ENCODE results near the gene TRPC4AP.

The TRPC4AP gene

DNA sequence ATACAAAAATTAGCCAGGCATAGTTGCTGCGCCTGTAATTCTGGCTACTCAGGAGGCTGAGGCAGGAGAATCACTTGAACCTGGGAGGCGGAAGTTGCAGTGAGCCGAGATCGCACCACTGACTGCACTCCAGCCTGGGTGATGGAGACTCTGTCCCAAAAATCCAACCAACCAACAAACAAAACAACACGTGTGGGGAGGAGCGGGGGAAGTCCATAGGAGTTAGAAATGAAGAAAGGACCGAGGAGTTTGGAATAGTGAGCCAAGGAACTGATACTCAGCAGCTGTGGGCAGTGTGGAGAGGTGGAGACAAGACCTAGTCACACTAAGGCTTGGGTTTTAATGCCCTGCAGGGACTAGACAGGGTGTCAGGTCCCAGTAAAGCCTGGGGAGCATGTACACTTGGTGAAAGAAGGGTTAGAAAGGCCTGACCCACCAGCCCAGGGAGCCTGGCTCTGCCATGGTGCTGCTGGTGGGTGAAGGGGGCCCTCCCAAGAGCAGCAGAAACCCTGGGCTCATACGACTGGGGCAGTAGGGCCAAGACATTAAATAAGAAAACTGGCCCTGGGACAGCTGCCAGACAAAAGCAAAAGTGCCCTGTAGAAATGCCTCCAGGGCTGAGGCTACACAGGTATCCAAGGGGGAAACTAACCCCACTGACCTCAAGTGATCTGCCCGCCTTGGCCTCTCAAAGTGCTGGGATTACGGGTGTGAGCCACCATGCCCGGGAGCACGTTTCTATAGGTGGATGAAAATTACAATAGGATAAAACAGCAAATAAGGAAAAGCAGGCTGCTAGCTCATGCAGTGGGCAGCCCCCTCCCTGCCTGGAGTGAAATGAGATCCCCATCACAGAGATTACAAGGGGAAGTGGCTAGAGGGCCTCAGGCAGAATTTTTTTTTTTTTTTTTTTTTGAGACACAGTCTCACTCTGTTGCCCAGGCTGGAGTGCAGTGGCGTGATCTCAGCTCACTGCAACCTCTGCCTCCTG is 78.9 kb downstream of the TRPC4AP start:
- peak; percentile 45 for DNase-seq

DNA sequence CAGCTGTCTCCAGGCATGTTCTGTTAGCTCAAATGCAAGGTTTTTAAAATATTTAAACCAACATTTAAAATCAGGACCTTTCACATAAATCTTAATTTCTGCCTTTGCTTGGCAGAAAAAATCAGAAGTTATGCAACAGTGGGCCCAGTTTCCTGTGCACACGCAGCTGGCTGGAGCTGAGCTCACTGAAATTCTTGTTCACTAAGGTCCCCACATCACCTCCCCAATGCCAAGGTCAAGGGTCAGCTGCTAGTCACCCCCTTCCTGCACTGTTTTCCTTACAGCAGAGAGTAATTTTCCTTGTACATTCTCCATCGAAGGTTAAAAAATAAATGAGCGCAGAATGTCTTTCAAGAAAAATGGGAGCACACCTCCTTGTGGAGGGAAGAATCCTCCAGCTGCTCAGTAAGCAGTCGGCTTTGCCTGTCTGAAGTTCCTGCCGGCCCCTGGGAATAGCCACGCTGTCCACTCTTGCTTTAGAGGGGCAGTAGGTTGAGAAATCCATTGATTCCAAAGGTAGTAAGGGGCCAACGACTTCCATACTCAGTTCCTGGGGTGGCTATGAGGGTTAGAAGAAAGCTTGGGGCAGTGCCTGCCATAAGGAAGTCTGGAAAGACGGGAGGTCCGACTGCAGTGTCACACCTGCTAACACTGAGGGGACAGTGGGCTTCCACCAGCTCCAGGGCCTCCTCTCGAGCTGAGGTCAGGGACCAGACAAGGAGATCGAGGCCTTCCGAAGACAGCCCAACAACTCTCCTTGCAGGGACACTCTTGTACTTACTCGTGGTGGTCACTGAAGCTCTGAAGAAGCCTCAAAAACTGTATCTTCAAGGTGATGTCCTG is 80.2 kb downstream of the TRPC4AP start:
- DNase-seq, result no peak

DNA sequence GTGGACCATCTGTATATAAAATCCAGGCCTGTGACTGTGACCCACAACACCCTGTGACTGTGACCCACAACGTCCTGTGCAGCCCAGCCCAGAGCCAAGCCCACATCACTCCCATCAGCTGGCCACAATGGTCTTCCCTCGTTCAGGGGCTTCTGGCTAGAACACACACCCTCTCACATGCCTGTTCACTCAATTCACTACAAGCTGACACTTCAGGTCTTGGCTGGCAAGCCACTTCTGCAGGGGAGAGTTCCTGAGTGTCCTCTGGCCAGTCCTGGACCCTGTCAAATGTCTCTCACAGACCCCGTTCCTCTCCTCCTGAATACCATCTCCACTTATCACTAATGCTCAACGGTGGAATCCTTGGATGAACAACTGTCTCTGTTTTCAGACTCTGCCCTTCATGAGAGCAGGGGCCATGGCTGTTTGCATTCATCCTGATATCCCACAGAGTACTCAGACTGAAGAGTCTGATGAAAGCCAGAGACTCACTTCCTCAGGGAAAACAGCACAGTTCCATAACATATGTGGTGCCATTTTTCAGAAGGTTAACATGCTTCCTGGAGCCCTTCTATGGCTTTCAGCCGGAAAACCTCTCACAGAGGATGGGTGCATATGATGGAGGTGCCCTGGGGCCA is 80.9 kb downstream of the TRPC4AP start:
- DNase-seq, result no peak

GRCh38 chr20:35010405-35011192 is 82.0 kb downstream of the TRPC4AP start:
- no peak for DNase-seq

DNA sequence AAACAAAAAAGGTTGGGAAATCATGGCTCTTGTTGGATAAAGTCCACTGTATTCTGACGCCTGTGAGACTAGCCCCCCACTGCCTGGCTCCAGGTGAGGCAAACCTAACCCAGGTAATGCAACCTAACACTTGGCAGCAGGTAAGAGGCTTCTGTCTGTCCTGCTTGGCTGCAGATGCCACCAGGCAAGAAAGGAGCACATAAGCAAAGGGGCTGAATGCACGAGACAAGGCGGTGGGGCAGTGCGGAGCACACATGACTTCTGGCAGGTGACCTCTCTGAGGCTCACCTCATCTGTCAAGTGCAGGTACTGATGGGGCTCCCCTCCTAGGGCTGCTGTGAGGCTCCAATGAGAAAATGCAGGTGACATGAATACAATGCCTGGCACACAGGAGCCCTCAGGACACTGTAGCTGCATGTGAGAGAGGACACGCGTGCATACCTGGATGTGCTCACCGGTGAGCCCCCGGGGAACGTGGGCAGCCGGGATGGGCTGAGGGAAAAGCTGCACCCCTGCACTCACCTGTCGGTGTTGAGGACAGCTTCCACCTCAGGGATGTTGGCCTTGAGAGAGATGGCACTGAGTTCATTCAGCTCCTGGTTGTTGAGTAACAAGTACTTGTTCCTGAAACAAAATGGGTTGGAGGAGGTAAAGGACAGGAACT is 82.8 kb downstream of the TRPC4AP start:
- DNase-seq, result no peak

GRCh38 chr20:35008411-35009342 is 83.9 kb downstream of the TRPC4AP start:
- no peak for DNase-seq

DNA sequence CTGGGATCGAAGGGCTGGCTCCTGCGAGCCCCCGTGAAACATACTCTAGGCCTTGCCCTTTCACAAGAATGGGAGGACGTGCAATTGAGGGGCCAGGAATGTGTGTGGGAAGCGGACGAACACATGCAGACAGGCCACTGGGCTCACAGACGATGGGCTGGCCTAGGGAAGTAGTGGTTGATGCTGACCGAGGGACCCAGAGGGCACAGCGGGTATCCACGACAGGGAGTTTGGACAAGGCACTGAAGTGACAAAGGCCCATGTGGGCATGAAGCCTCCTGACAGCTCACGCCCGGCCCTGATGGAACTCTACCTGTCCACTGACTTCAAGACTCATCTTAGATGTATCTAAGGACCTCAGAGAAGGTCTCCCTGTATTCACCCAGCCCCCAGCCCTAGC is 84.7 kb downstream of the TRPC4AP start:
- DNase-seq, result no peak

DNA sequence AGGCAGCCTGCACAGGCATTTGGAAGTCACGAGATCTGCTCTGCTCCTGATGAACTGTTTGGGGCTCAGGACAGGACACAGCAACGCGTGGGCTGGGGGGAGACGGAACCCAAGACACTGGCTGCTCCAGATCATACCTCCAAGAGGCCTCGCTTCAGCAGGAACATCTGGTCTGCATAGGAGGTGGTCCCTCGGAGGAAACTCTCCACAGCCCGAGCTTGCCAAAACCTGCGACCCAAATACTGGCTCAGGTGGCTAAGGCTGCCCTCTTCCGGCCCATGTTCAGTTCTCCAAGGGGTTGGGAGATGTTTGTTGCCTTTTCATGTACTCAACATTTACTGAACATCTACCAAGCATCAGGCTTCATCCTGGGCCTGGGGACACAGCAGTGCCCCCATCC is 85.2 kb downstream of the TRPC4AP start:
- DNase-seq, result no peak

GRCh38 chr20:35006531-35006971 is 86.1 kb downstream of the TRPC4AP start:
- no peak for DNase-seq

DNA sequence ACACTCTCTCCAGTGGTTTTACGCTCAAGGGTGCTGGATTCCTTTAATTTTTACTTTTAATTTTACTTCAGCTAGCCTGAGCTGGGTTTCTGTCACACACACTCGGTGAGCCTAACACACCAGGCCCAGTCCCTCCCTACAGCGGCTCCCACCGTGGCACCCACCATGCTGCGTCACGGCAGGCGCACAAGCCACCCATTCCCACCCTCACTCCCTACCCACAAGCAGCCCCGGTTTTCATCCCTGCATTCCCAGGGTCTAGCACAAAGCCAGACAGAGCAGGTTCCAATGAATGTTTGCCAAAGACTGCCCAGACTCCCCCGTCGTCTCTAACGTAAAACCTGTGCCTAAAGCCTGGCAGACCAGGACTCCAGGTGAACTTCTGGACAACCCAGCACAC is 86.6 kb downstream of the TRPC4AP start:
- DNase-seq, result no peak

DNA sequence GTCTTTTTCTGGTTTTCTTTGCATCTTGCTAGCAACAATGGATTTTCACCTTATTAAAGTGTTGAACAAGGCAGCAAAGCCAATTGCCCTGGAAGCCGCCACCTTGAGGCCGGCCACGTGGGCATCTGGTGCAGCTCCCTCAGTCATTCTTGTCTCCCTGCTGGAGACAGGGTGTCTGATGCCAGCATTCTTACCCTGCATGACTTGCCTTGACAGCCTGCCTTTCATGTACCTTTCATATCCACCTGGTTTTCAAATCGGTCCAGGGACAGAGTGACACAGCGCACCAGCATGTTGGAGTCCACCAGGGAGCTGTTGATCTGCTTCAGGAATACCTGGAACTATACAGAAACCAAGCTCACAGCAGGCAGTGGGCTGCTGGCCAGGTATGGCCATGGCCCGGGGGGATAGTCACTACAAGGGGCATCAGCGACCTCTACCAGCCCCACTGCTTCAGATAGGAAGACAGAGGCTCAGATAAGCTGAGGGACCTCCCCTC is 87.1 kb downstream of the TRPC4AP start:
- DNase-seq, result no peak

DNA sequence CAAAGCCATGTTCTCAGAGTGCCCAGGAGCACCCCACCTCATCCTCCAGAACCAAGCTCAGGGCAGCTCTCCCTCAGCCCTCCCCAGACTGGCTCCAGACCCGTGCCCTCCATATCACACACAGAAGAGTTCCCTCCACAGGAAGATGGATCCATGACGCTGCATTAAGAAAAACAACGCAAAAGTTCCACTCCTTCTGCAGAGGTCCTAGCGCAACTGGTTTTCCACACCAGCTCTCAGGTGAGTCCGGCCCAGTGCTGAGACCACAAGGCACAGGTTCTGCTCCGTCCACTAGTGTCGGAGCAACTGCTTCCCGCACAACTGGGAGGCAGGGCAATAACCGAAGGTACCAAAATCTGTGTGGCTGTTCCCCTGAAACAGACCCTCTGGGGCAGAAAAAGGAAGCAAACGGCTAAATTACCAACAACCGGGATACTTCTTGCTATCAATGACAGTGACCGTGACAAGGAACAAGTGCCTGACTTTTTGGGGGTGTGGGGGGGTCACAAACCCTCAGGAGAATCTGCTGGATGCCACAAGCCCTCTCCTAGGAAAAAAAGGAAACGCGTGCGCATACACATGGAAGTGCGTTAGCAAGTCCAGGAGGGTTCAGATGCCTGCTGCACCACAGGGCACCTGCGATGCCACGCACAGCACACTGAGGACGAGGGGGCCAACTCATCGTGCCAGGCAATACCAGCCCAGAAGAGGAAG is 87.7 kb downstream of the TRPC4AP start:
- DNase-seq, result no peak

DNA sequence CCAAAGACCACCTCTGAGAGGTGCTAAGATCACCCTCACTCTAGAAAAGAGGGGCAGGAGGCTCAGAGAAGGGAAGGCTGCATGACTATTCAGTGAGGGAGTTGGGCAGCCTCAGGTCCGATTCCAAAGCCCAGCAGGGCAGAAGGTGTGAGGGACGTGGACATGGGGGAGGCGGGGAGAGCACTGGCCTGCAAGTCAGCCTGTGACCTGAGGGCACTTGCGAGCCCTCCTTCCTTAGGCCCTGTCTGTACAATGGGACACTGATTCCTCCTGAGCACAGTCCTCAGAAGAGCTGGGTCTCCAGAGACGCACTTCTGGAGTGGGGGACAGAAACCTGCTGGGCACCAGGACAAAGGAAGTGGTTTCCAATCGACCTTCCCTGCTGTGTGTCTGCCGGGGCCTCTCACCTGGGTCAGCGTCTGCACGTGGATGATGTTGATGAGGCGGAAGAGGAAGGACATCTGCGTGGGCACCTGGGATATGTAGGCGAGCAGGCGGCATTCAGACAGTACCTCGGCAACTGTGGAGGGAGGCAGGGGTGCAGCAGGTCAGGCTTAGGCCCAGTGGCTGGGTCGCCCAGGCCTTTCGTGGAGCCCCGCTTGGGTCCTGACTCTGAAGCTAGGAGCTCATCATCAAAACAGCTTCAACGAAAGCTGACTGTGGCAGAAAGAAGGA is 88.4 kb downstream of the TRPC4AP start:
- DNase-seq, result no peak

- DNase-seq, result no peak
Measured at GRCh38 chr20:35003211-35004031, 89.2 kb downstream of the TRPC4AP start.

DNA sequence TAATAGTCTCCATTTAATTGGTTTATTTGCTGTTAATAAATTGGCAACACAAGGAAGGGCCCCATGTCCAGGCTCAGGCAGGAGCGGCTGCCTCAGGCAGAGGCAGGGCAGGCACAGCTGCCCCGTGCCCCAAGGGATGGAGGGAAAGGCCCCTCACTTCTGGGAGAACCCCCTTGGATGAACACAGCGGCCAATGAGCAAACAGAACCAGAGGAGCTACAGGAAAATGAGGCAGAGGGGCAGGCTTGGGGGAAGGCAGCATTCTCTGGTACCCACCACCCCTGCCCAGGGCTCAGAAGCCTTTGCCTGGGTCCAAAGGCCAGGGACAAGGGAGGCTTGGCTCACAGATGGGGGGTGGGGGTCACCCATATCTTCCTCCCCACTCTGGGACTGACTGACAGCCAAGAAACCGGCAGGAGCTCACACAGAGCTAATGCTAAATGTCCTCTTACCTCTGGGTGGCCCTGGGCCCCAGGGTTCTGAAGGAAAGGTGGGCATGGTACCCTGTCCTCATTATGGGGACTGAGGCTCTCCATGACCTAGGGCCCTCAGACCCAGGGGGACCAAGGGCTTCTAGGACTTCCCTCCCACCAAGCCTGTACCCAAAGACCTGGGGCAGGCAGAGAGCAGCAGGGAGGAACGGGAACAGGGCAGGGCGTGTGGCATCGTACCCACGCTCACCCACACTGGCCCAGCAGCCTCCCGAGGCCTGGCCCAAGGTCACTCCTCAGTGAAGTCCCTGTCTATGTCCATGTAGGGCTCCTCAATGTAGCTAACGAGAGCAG is 90.0 kb downstream of the TRPC4AP start:
- no peak for DNase-seq

DNA sequence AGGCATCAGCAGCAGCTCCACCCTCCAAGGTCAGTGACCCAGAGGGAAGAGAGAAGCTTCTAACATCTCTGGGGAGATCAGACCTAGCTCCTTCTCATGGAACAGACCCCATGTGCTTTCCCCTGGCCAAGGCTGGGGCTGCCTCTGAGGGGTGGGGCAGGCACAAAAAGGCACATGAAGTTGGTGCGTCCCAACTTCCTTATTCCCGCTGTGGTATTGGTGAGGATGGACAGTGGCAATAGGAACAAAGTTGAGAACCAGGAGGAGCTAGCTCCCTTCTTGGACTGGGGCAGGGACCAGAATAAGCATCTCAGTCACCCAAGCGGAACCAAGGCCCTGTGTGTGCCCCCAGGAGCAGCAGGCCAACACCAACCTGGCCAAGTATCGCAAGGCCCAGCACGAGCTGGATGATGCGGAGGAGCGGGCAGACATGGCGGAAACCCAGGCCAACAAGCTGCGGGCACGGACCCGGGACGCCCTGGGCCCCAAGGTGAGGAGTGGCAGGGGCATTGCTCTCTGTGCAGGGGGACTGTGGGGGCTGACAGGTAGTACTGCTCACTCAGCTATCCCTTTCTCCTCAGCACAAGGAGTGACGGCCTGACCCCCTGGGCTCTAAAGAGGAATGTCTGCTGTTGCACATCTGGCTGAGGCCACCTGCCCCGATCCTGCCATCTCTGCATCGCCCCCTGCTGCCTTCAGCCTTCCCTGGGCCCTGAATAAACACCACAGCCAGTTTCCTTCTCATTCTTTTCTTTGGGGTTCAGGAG is 90.8 kb downstream of the TRPC4AP start:
- DNase-seq, result no peak
